CD8-positive, alpha-beta memory T cell (primary cell): Measurements from ENCODE around the gene ACTR10. TPM values are rescaled to one million over a fixed set of nuclear protein-coding genes. Genes with fewer than 3 reads are reported as not detected.

Experiments used
- CTCF ChIA-PET: fragments of 350-600 bp; sonication (Branson Sonifier 250); formaldehyde crosslinking; loops from one replicate; lab custom pipeline; 2021; ENCODE audit warnings: antibody characterized with exemption; lab: Charles Lee
- POLR2A ChIA-PET: fragments of 350-600 bp; sonication (Branson Sonifier 250); formaldehyde crosslinking; loops from one replicate; lab custom pipeline; 2021; ENCODE audit warnings: antibody characterized with exemption; lab: Charles Lee
- DNase-seq, 5 donors: peaks; one replicate each; pipeline versions ENCODE4 v3.0.0 to v3.0.0-alpha.2; 2020 to 2022; ENCODE audit warnings: mixed read lengths in 1 of 5
- H3K27ac ChIP-seq: one replicate; pipeline ENCODE4 v1.7.0; 2013; ENCODE audit warnings: low read depth, mild to moderate bottlenecking, low read length, moderate library complexity
- H3K27me3 ChIP-seq: 2 replicates; pipeline ENCODE4 v1.7.0; 2013; ENCODE audit warnings: low read length, mild to moderate bottlenecking; ENCODE audit not compliant: insufficient read depth, poor library complexity, severe bottlenecking
- H3K36me3 ChIP-seq: 2 replicates; pipeline ENCODE4 v1.7.0; 2013; ENCODE audit warnings: mild to moderate bottlenecking, low read length, moderate library complexity; ENCODE audit not compliant: insufficient read depth
- H3K4me1 ChIP-seq: 2 replicates; pipeline ENCODE4 v1.7.0; 2013; ENCODE audit warnings: mild to moderate bottlenecking, low read length, moderate library complexity; ENCODE audit not compliant: insufficient read depth
- H3K4me3 ChIP-seq: 2 replicates; pipeline ENCODE4 v1.7.0; 2013; ENCODE audit warnings: mild to moderate bottlenecking, low read length
- H3K9me3 ChIP-seq: 2 replicates; pipeline ENCODE4 v1.7.0; 2013; ENCODE audit warnings: mild to moderate bottlenecking, low read length
- H3K27ac Mint-ChIP-seq, 8 donors: one replicate each; pipeline ENCODE4 v1.8.0; 2020 to 2021; ENCODE audit warnings: mixed read lengths in 8 of 8, mild to moderate bottlenecking in 6 of 8, inconsistent platforms in 3 of 8, moderate library complexity in 3 of 8
- H3K27me3 Mint-ChIP-seq, 2 donors: one replicate each; pipeline ENCODE4 v1.8.0; 2020 to 2021; ENCODE audit warnings: mixed read lengths in 2 of 2, mild to moderate bottlenecking in 1 of 2, moderate library complexity in 1 of 2
- H3K36me3 Mint-ChIP-seq, 3 donors: one replicate each; pipeline ENCODE4 v1.8.0; 2020 to 2021; ENCODE audit warnings: mixed read lengths in 3 of 3, inconsistent platforms in 1 of 3, mild to moderate bottlenecking in 1 of 3
- H3K4me1 Mint-ChIP-seq, 3 donors: one replicate each; pipeline ENCODE4 v1.8.0; 2020 to 2021; ENCODE audit warnings: mixed read lengths in 3 of 3, inconsistent platforms in 1 of 3, mild to moderate bottlenecking in 1 of 3
- H3K4me3 Mint-ChIP-seq, 7 donors: one replicate each; pipeline ENCODE4 v1.8.0; 2020 to 2021; ENCODE audit warnings: mixed read lengths in 7 of 7, mild to moderate bottlenecking in 6 of 7, moderate library complexity in 4 of 7, inconsistent platforms in 2 of 7
- H3K9me3 Mint-ChIP-seq, 5 donors: one replicate each; pipeline ENCODE4 v1.8.0; 2020 to 2022; ENCODE audit warnings: mixed read lengths in 5 of 5, mild to moderate bottlenecking in 3 of 5, moderate library complexity in 2 of 5, inconsistent platforms in 1 of 5
- polyA plus RNA-seq: library from polyadenylated mRNA; unstranded; fragments of 300-500 nt; fragmentation: Illumina TruSeq; gene quantifications from one replicate; pipeline ENCODE4 v1.2.3, GENCODE V29; 2021
- total RNA-seq, 2 experiments: library from RNA; stranded (reverse); gene quantifications; one replicate each; pipeline ENCODE4 v1.2.3, GENCODE V29; 2021

Gene ACTR10
- total RNA-seq (10 to 100 TPM; 38.7 to 41.5 TPM), polyA plus RNA-seq (81.9 TPM)

DNA sequence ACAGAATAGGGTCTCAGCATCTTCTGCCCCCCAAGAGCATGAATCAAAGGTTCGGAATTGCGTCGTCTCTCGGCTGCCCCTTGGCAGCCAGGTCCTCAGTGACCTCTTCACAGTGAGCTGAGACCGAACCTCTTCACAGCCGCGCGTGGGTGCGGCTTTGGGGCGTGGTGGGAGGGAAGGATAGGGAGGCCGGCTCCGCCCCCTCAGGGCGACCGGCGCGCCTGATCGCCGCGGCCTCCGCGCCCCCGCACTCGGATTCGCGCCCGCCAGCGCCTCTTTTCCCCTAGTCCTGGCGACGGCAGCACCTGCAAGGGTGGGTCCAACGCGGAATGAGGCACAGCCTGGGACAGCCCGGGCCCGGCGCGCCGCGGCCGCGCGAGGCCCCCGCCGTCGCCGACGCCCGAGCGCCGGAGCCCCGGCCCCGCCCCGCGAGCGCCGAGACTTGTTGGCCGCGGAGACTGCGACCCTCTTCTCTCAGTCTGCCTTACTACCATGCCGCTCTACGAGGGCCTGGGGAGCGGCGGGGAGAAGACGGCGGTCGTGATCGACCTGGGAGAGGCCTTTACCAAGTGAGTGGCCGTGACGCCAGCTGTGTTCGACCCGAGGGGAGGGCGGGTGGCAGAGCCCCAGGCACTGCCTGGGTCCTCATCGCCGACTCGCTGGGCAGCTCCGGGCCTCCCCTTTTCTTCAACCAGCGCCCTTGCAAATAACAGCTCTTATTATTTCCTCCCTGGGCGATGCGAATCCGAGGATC is at the start of gene ACTR10:
TSS of gene ACTR10 (plus strand) at position 424 of the 754 bp plus-strand sequence. CDS start at position 493, 69 bp downstream.
- ChIA-PET POLR2A (interaction anchor here (1.2 to 2.6 kb wide), 4 partner anchors 40 to 228 kb away, joined by 3 to 22 read pairs (median 12); partner anchors contain the start of genes ARID4A, KIAA0586, PSMA3 and TIMM9), CTCF (interaction anchor here (0.8 to 1.2 kb wide), 5 partner anchors 40 to 228 kb away, joined by 3 read pairs; partner anchors contain the start of genes KIAA0586 and TOMM20L)
- Histone ChIP-seq H3K36me3 (no peaks in the 10 kb centered on the region), H3K4me1 (peaks cover 29% of the 10 kb centered on the region), H3K27me3 (no peaks in the 10 kb centered on the region), H3K9me3 (no peaks in the 10 kb centered on the region), H3K4me3 (peak within 1 kb of the TSS; percentile 72), H3K27ac (peak within 1 kb of the TSS; percentile 92)
- H3K9me3 Mint-ChIP-seq: no peaks in the 10 kb centered on the region
- H3K4me1 Mint-ChIP-seq: peaks cover 47 to 57% (median 52%) of the 10 kb centered on the region in 3 donors
- no peaks in the 10 kb centered on the region for H3K27me3 Mint-ChIP-seq
- H3K27ac Mint-ChIP-seq: peak within 1 kb of the TSS; percentile 93 to 99 (median 96)
- peak within 1 kb of the TSS; percentile 90 to 98 (median 94) for H3K4me3 Mint-ChIP-seq
- peaks cover 0 to 27% (median 0%) of the 10 kb centered on the region in 3 donors for H3K36me3 Mint-ChIP-seq
- peak; percentile 77 to 91 (median 83) for DNase-seq

DNA sequence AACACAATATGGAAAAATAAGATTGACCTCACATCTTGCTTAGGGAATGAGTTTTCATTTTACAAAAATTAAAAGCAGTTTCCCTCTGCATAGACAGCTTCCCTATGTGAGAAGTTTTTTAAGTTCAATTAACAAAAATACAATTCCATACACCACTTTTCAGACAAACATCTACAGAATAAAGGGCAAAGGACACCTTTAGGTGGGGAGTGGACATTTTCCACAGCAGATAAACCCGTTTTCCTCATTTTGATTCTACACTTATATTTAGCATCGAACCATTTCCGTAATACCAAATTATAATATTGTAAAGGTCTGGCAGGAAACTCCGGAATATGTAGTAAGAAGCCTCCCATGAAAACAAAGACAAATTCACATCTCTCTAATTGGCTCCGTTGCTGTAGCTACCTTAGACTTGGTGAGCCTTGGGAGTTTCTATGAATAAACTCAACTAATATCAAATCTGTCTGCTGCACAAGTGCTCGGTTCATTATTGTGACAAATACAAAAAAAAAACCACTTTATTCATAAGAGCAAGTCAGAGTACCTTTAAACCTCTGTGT is 49.6 kb upstream of the ACTR10 start:
- CTCF ChIA-PET: interaction anchor here (0.6 to 1.4 kb wide), 2 partner anchors 18 to 27 kb away, joined by 3 read pairs; no protein-coding TSS in a partner anchor
- H3K4me3 Mint-ChIP-seq: peak overlapping the region in 5 of 7 donors; percentile 54 to 90 (median 80)
- Histone ChIP-seq H3K4me3 (no peak overlapping the region), H3K9me3 (no peaks in the 10 kb centered on the region), H3K27ac (no peak overlapping the region), H3K4me1 (peaks cover 4% of the 10 kb centered on the region), H3K36me3 (no peaks in the 10 kb centered on the region), H3K27me3 (peaks cover 8% of the 10 kb centered on the region)
- no peak overlapping the region for H3K27ac Mint-ChIP-seq
- no peaks in the 10 kb centered on the region for H3K36me3 Mint-ChIP-seq
- peaks cover 9 to 49% of the 10 kb centered on the region in 2 donors for H3K27me3 Mint-ChIP-seq
- H3K9me3 Mint-ChIP-seq: no peaks in the 10 kb centered on the region
- POLR2A ChIA-PET: no interaction called here
- peaks cover 12 to 17% (median 16%) of the 10 kb centered on the region in 3 donors for H3K4me1 Mint-ChIP-seq
- DNase-seq: no peak

DNA sequence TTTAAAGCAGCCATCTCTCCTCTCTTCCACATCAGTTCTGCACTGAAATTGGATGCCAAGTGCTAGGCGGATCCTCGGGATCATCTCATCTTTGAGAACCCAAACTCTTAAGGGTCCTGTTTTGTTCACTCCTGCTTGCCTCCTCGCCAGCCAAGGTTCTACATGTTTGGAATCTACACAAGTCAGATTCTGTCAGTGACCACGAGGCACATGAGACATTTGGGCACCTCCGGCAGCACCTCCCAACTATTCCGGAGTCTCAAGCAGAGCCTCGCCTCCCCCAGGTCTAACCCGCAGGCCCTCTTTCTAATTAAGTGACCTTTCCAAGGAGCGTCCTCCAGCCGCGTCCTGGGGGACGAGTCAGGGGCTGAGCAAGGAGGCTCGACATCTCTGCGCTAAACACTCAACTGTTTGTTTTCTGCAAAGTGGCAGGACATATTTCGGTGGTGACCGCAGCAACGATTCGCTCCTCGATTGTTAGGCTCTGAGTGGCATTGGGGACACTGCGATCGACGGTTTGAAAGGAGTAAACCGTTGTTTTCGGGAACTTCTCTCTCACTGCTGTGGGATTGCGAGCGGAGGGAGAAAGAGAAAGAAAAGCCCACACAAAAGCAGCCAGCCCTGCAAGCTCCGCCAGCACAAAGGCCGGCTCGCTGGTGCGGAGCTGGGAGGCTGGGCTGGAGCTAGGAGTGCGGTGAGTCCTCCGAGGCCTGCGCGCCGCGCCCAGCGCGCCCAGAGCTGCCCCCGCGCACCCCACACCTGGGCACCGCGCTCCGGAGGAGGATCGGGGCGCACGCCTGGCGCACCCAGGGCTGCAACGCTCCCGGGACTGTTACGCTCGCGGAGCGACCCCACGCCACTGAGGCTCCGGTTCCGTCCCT is 48.6 kb upstream of the ACTR10 start:
- CTCF ChIA-PET: interaction anchor here (0.7 kb wide), 1 partner anchor 8 kb away, joined by 3 read pairs; no protein-coding TSS in a partner anchor
- H3K9me3 ChIP-seq: no peaks in the 10 kb centered on the region
- H3K4me3 ChIP-seq: peak overlapping the region; percentile 51
- peaks cover 8% of the 10 kb centered on the region for H3K27me3 ChIP-seq
- H3K4me1 ChIP-seq: peaks cover 4% of the 10 kb centered on the region
- H3K9me3 Mint-ChIP-seq: no peaks in the 10 kb centered on the region
- H3K27me3 Mint-ChIP-seq: peaks cover 13 to 57% of the 10 kb centered on the region in 2 donors
- H3K27ac ChIP-seq: no peak overlapping the region
- peak overlapping the region; percentile 54 to 90 (median 80) for H3K4me3 Mint-ChIP-seq
- DNase-seq: no peak
- no peaks in the 10 kb centered on the region for H3K36me3 Mint-ChIP-seq
- peak overlapping the region in 1 of 8 donors; percentile 30 for H3K27ac Mint-ChIP-seq
- POLR2A ChIA-PET: interaction anchor here (0.6 kb wide), 1 partner anchor 250 kb away, joined by 3 read pairs; no protein-coding TSS in a partner anchor
- no peaks in the 10 kb centered on the region for H3K36me3 ChIP-seq
- H3K4me1 Mint-ChIP-seq: peaks cover 12 to 17% (median 16%) of the 10 kb centered on the region in 3 donors

GRCh38 chr14:58152014-58152857 is 47.7 kb upstream of the ACTR10 start, which contains the start of gene ARMH4:
Gene ARMH4 (minus strand): TSS chr14:58152213. CDS start chr14:58139358, 12,855 bp downstream.
- Histone ChIP-seq H3K27ac (no peak within 1 kb of the TSS), H3K4me1 (peaks cover 4% of the 10 kb centered on the region), H3K36me3 (no peaks in the 10 kb centered on the region), H3K27me3 (peaks cover 8% of the 10 kb centered on the region), H3K9me3 (no peaks in the 10 kb centered on the region), H3K4me3 (peak within 1 kb of the TSS; percentile 62)
- Mint-ChIP-seq H3K27ac (peak within 1 kb of the TSS in 1 of 8 donors; percentile 40), H3K36me3 (no peaks in the 10 kb centered on the region), H3K27me3 (peaks cover 16 to 60% of the 10 kb centered on the region in 2 donors), H3K4me1 (peaks cover 12 to 17% (median 16%) of the 10 kb centered on the region in 3 donors), H3K9me3 (no peaks in the 10 kb centered on the region), H3K4me3 (peak within 1 kb of the TSS; percentile 76 to 90 (median 81))
- CTCF ChIA-PET: interaction anchor here (0.7 kb wide), 1 partner anchor 9 kb away, joined by 3 read pairs; no protein-coding TSS in a partner anchor
- POLR2A ChIA-PET: interaction anchor here (0.6 kb wide), 1 partner anchor 249 kb away, joined by 3 read pairs; no protein-coding TSS in a partner anchor
- peak; percentile 32 to 80 (median 56) for DNase-seq

- Mint-ChIP-seq H3K27ac (no peak overlapping the region), H3K4me1 (no peaks in the 10 kb centered on the region), H3K9me3 (no peaks in the 10 kb centered on the region), H3K36me3 (no peaks in the 10 kb centered on the region), H3K4me3 (no peak overlapping the region), H3K27me3 (peaks cover 9 to 36% of the 10 kb centered on the region in 2 donors)
- H3K9me3 ChIP-seq: no peaks in the 10 kb centered on the region
- H3K27ac ChIP-seq: no peak overlapping the region
- ChIA-PET CTCF (no interaction called here), POLR2A (no interaction called here)
- no peaks in the 10 kb centered on the region for H3K27me3 ChIP-seq
- H3K4me1 ChIP-seq: no peaks in the 10 kb centered on the region
- H3K4me3 ChIP-seq: no peak overlapping the region
- H3K36me3 ChIP-seq: no peaks in the 10 kb centered on the region
- DNase-seq: no peak
Measured at GRCh38 chr14:58160561-58160960, 39.4 kb upstream of the ACTR10 start.

- H3K27ac Mint-ChIP-seq: peak overlapping the region in 1 of 8 donors; percentile 48
- ChIA-PET POLR2A (interaction anchor here (0.7 kb wide), 1 partner anchor 11 kb away, joined by 3 read pairs; no protein-coding TSS in a partner anchor), CTCF (interaction anchor here (0.6 to 1.4 kb wide), 5 partner anchors 8 to 49 kb away, joined by 3 read pairs; no protein-coding TSS in a partner anchor)
- Histone ChIP-seq H3K9me3 (no peaks in the 10 kb centered on the region), H3K27me3 (no peaks in the 10 kb centered on the region), H3K27ac (no peak overlapping the region), H3K36me3 (no peaks in the 10 kb centered on the region), H3K4me3 (no peak overlapping the region), H3K4me1 (peaks cover 6% of the 10 kb centered on the region)
- no peaks in the 10 kb centered on the region for H3K36me3 Mint-ChIP-seq
- no peak overlapping the region for H3K4me3 Mint-ChIP-seq
- H3K27me3 Mint-ChIP-seq: peaks cover 0 to 21% of the 10 kb centered on the region in 2 donors
- DNase-seq: peak; percentile 37 to 81 (median 58)
- H3K4me1 Mint-ChIP-seq: peaks cover 0 to 10% (median 7%) of the 10 kb centered on the region in 3 donors
- no peaks in the 10 kb centered on the region for H3K9me3 Mint-ChIP-seq
Measured at GRCh38 chr14:58166005-58166983, 33.7 kb upstream of the ACTR10 start.
